ENCODE results near the gene TMEM119. TPM values are rescaled to one million over a fixed set of nuclear protein-coding genes. Genes with fewer than 3 reads are reported as not detected.

Gene TMEM119
- total and polyA plus RNA-seq, 12 donors, result 0.57 to 6.9 (median 2.0) TPM

DNA sequence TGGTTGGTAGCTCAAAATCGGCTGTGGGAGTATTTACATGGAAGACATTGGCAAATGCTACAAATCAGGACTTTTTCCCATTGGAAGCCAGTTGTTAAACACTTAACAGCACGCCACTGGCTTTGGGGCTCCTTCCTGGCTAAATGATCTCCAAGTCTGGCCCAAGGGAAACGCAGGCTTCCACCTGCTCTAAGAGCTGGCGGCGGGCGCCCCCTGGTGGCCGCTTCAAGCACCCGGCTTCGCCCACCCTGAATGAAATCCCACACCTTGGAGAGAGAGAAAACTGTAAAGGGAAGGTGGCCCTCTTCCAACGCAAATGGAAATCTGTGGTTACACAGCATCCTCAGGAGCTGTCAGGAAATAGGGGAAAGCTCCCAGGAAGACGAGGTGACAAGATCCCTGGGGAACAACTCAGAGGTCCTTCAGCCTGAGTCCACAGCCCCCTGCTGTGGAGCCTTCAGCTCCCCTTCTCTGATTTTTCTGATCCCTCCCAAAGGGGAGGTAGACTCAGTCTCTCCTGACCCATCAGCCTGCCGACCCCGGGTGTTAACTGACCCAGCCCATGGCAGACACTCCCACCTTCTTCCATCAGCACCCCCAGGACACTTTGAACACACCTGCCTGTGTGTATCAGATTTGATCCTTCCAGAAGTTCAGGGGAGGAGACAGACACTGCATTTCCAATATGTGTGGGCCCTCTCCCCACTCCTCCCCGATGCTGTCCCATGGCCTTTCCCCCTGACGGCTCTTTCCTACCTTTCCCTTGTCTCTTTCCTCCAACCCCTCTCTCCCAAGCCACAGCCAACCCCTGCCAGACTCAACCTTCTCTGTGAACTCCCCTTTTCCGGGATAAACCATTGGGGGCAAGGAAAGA is 20.4 kb upstream of the TMEM119 start:
- intact Hi-C loops (cut with DNase I), result loop anchor here in 7 of 10 donors (1.0 to 10.0 kb wide), 5 partner anchors 46 to 476 kb away; partner anchors contain the start of genes ISCU (in 2 of the 7), ALKBH2 (in 1 of the 7) and UNG (in 1 of the 7)
- ATAC-seq (peak; percentile 72 to 90 (median 84)), DNase-seq (peak; percentile 72 to 82)
- WGBS, 2 donors, result 12 to 13% methylated on average over 16 of the region's 16 CpGs
- H3K4me1 ChIP-seq, result peaks cover 0 to 66% (median 14%) of the 10 kb centered on the region in 9 donors
- H3K27ac ChIP-seq, result peak overlapping the region in 1 of 10 donors; percentile 71
- no peaks in the 10 kb centered on the region for H3K27me3 ChIP-seq
- peaks cover 0 to 21% (median 0%) of the 10 kb centered on the region in 9 donors for H3K36me3 ChIP-seq
- H3K4me3 ChIP-seq, result no peak overlapping the region
- peaks cover 0 to 8% (median 0%) of the 10 kb centered on the region in 11 donors for H3K9me3 ChIP-seq
- TF ChIP-seq, protein P1, sequence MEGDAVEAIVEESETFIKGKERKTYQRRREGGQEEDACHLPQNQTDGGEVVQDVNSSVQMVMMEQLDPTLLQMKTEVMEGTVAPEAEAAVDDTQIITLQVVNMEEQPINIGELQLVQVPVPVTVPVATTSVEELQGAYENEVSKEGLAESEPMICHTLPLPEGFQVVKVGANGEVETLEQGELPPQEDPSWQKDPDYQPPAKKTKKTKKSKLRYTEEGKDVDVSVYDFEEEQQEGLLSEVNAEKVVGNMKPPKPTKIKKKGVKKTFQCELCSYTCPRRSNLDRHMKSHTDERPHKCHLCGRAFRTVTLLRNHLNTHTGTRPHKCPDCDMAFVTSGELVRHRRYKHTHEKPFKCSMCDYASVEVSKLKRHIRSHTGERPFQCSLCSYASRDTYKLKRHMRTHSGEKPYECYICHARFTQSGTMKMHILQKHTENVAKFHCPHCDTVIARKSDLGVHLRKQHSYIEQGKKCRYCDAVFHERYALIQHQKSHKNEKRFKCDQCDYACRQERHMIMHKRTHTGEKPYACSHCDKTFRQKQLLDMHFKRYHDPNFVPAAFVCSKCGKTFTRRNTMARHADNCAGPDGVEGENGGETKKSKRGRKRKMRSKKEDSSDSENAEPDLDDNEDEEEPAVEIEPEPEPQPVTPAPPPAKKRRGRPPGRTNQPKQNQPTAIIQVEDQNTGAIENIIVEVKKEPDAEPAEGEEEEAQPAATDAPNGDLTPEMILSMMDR (IDR thresholded peaks at IDR 0.05), result peak; percentile 97 to 99 (median 98)

DNA sequence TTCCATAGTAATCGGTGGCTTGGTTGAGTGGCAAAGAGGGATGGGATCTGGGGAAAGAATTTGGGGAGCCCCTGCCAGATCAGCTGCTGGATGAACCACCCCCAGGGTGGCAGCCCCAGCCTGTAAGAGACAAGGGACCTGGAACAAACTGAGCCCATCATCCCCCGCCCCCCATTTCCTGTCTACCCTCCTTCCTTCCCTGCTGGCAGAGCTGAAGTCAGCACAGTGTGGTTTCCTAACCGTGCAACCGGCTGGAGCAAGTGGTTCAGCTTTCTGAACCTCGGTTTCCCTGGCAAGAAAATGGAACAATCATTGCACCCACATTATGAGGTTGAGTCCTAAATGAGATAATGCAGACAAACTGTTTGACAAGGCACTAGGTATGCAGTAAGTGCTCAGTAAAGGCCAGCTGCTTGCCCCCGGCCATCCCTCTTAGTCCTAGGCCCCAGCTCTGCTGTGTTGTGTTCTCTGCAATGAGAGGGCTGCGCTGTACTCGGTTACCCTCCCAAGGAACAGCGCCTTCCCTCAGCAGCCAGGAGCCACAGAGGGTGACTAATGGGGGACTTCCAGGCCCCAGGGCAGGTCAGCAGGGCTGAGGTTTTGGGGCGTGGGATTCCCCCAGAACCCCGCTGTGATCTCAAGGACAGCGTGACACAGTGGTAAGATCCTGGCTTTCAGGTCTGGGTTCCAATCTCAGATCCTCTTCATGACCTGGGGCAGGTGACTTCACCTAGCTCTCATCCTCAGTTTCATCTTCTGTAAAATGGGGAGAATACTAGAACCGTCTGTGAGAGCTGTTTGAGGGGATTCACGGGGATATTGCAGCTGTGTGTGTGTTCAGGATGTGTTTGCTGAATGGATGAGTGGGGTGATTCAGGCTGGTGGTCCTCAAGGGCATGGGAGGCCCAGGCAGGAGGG is 19.3 kb upstream of the TMEM119 start:
- DNase-seq (no peak), ATAC-seq (peak in 3 of 8 donors; percentile 24 to 37 (median 30))
- TF ChIP-seq, protein P1 (IDR thresholded peaks at IDR 0.05), result no peak
- H3K4me1 ChIP-seq, result peaks cover 0 to 64% (median 6%) of the 10 kb centered on the region in 9 donors
- intact Hi-C loops (cut with DNase I), result loop anchor here in 6 of 10 donors (2.0 to 10.0 kb wide), 6 partner anchors 45 to 478 kb away; partner anchors contain the start of genes ALKBH2 (in 1 of the 6), ISCU (in 1 of the 6) and UNG (in 1 of the 6)
- 82 to 83% methylated on average over 14 of the region's 14 CpGs for WGBS, 2 donors
- peaks cover 0 to 8% (median 0%) of the 10 kb centered on the region in 11 donors for H3K9me3 ChIP-seq
- H3K27ac ChIP-seq, result peak overlapping the region in 1 of 10 donors; percentile 71
- H3K27me3 ChIP-seq, result no peaks in the 10 kb centered on the region
- H3K36me3 ChIP-seq, result peaks cover 0 to 10% (median 0%) of the 10 kb centered on the region in 9 donors
- H3K4me3 ChIP-seq, result no peak overlapping the region

DNA sequence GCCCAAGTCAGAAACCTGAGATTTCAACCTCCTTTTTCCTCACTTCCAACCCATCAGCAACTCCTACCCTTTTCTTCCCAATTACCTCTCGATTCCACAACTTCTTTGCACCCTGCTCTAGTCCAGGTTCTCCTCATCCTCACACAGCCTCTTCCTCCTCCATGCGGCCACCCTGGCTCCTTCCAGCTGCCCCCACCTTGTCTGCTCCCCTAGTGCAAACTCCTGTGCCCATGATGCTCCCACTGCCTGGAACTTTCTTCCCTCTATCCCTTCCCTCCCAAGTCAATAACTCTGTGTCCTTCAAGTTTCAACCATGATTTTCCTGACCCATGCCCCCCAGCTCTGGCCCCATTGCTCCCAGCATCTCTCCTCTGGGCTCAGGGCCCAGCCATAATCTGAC is 18.5 kb upstream of the TMEM119 start:
- TF ChIP-seq, protein P1 (IDR thresholded peaks at IDR 0.05), result no peak
- DNase-seq (no peak), ATAC-seq (no peak)
- WGBS, 2 donors, result 95 to 100% methylated on average over 2 of the region's 2 CpGs
- H3K27ac ChIP-seq, result peak overlapping the region in 1 of 10 donors; percentile 71
- no peak overlapping the region for H3K4me3 ChIP-seq
- peaks cover 0 to 8% (median 0%) of the 10 kb centered on the region in 11 donors for H3K9me3 ChIP-seq
- H3K27me3 ChIP-seq, result no peaks in the 10 kb centered on the region
- intact Hi-C loops (cut with DNase I), result loop anchor here in 6 of 10 donors (2.0 to 10.0 kb wide), 6 partner anchors 44 to 478 kb away; partner anchors contain the start of genes ALKBH2 (in 1 of the 6), ISCU (in 1 of the 6) and UNG (in 1 of the 6)
- H3K36me3 ChIP-seq, result peaks cover 0 to 2% (median 0%) of the 10 kb centered on the region in 9 donors
- peaks cover 0 to 62% (median 0%) of the 10 kb centered on the region in 9 donors for H3K4me1 ChIP-seq
